TTC549 (cell line): ENCODE measurements around the gene FKBP2.

ENCODE experiments used
- FAIRE-seq: peaks from 2 replicates; lab custom pipeline; 2012; peaks lifted over from hg19 to GRCh38; lab: Jason Lieb, UNC

Gene FKBP2

GRCh38 chr11:64219755-64220154, 21.1 kb upstream of the FKBP2 start:
- FAIRE-seq = no peak

- FAIRE-seq = no peak
Observed at GRCh38 chr11:64220271-64220670, 20.6 kb upstream of the FKBP2 start.

- no peak for FAIRE-seq
Observed at GRCh38 chr11:64220798-64221197, 20.1 kb upstream of the FKBP2 start.

DNA sequence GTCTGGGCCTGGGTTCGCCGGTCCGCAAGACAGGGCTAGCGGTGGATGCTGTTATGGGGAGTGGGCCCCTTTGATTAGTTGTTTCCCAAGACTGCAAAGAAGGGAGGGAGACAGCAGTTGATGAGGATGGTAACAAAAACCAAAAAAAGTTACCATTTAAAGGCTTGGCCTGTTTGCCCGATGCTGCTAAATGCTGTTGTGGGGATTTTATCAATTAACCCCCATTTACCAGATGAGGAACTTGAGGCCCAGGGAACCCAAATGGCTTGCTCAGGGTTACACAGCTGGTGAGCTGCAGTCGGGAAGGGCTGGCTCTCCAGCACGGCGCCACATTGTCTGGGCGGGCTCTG, 18.3 kb upstream of the FKBP2 start:
- FAIRE-seq = no peak

DNA sequence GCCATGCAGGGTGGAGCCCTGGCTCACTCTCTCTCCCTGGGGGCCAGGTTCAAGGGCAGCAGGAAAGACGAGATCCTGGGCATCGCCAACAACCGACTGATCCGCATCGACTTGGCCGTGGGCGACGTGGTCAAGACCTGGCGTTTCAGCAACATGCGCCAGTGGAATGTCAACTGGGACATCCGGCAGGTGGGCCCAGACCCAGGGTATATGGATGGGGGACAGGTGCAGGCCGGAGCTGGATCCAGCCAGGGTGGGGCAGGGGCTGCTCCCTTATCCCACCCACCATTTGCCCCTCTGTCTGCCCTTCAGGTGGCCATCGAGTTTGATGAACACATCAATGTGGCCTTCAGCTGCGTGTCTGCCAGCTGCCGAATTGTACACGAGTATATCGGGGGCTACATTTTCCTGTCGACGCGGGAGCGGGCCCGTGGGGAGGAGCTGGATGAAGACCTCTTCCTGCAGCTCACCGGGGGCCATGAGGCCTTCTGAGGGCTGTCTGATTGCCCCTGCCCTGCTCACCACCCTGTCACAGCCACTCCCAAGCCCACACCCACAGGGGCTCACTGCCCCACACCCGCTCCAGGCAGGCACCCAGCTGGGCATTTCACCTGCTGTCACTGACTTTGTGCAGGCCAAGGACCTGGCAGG, 17.8 kb upstream of the FKBP2 start:
- FAIRE-seq = no peak

DNA sequence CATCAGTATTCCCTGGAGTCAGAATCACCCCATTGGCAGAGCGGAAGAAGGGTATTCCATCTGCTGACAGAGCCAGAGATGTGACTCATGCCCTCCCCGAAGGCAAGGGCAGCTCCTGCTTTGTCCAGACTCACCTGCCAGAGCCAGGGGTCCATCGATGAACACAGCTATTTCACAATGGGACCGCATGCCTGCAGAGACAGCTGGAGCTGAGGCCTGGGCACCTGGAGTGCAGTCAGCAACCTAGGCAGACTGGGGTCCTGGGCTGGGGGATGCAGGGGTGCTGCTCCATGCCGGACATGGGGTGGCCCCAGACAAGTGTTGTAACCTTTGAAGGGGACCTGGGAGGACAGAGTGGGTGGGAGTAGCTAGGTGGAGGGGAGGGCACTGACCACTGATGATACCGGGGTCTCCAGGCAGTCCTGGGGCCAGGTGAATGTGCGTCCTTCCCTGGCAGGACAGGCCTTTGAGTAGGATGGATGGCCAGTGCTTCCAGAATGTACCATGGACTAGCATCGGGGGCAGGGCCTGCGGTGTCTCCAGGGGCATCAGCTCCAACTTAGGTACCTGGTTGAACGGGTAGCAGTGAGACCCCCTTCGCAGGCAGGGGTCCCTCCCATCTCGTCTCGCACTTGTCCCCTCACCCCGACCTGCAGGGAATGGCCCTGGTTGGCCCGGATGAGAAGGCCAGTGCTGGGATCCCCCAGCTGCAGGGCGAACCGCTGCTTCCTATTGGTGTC, 16.6 kb upstream of the FKBP2 start:
- no peak for FAIRE-seq

DNA sequence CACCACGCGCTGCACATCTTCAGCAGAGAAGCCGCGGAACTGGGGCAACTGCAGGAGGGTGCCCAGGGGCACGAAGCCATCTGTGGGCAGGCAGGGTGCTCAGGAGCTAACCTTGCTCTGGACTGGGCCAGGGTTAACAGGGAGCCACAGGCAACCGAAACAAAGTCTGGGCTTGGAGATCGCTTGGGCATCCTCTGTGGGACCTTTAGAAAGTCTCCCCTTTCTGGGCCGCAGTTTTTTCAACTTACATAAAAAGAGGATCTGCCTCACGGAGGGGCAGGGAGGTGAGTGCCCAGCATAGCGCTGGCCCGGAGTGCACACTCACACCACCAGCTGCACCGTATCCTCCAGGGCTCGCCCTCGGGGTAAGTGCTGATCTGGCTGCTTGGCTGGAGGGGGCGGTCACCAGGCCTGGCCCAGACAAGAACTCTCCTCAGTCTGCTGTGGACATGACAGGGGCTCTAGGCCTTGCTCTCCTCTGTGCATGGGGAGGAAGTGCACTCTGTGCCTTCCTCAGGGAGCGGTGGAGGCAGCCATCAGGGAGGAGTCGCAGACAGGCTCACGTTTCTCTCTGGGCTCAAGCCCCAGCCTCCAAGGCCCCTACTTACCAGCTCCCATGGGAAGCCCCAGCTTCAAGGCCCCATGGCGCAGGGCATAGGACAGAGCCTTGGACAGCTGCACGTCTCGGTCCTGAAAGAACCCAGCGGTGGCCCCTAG, 15.8 kb upstream of the FKBP2 start:
- no peak for FAIRE-seq

GRCh38 chr11:64225608-64226506, 15.0 kb upstream of the FKBP2 start, which contains the start of the genes NUDT22 and TRPT1:
NUDT22 (plus strand) TSS chr11:64226274; CDS start chr11:64226653, 379 bp downstream.
TRPT1 (minus strand) TSS chr11:64226186; CDS start chr11:64225860, 326 bp downstream.
- no peak for FAIRE-seq

GRCh38 chr11:64226507-64227051, 14.3 kb upstream of the FKBP2 start:
- FAIRE-seq = no peak

DNA sequence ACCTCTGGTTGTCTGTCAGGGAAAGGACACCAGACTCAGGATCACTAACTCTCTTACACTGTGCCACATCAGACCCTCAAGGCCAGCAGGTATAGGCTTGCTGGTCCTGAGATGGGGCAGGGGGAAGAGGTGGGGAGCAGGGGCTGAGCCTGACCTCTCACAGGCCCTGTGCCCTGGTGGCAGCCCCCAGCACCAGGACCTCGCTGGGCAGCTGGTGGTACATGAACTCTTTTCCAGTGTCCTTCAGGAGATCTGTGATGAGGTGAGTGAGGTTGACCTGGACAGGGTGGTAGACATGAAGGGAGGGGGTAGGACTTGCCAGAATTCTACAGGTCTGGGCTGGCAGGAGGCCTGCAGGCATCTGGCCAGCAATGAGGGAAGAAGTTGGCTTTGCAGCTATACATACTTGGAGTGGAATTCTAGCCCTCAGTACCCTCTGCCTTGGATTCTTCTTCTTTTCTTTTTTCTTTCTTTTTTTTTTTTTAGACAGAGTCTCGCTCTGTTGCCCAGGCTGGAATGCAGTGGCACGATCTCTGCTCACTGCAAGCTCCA, 13.4 kb upstream of the FKBP2 start:
- no peak for FAIRE-seq

GRCh38 chr11:64229090-64229743, 11.7 kb upstream of the FKBP2 start:
- no peak for FAIRE-seq

- no peak for FAIRE-seq
Observed at GRCh38 chr11:64229744-64230170, 11.1 kb upstream of the FKBP2 start.

DNA sequence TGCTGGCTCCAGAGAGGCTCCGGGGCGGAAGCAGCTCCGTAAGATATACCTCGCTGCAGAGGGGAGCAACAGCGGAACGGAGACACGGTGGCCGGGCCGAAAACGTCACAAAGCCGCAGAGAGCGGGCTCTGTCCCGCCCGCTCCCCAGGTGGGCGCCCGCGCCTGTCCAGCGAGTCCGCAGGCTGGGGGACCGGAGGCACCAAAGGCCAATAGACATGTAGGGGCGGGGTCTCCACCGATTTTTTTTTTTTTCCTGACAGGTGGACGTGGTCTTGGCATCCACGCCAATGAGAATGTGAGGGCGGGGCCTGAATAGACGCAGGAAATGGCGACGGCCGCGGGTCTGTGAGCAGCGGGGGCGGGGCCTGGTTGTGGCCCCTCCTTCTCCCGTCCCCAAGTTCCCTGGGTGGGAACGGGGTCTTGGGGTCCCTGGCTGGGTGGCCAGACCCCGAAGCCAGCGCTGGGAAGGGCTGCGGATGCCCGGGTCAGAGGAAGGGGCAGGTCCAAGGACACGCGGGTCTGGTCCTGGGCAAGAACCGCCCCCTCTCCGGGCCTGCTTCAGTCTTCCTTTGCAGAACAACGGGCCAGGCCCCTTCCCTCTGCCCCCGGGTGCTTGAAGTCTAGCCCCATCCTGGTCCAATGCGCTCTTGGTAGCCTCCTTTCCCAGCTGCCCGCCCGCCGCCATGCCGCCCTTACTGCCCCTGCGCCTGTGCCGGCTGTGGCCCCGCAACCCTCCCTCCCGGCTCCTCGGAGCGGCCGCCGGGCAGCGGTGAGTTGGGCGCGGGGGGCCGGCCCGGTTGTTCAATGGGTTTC, 10.5 kb upstream of the FKBP2 start, which contains the start of gene DNAJC4:
DNAJC4 (plus strand) TSS at position 378 of the 814 bp plus-strand sequence; CDS start at position 685, 307 bp downstream.
- FAIRE-seq = no peak

- no peak for FAIRE-seq
Observed at GRCh38 chr11:64230985-64231365, 9.9 kb upstream of the FKBP2 start.

- FAIRE-seq = no peak
Observed at GRCh38 chr11:64231546-64231945, 9.3 kb upstream of the FKBP2 start.

- FAIRE-seq = no peak
Observed at GRCh38 chr11:64232182-64232966, 8.5 kb upstream of the FKBP2 start.

GRCh38 chr11:64232967-64233315, 8.0 kb upstream of the FKBP2 start:
- no peak for FAIRE-seq

DNA sequence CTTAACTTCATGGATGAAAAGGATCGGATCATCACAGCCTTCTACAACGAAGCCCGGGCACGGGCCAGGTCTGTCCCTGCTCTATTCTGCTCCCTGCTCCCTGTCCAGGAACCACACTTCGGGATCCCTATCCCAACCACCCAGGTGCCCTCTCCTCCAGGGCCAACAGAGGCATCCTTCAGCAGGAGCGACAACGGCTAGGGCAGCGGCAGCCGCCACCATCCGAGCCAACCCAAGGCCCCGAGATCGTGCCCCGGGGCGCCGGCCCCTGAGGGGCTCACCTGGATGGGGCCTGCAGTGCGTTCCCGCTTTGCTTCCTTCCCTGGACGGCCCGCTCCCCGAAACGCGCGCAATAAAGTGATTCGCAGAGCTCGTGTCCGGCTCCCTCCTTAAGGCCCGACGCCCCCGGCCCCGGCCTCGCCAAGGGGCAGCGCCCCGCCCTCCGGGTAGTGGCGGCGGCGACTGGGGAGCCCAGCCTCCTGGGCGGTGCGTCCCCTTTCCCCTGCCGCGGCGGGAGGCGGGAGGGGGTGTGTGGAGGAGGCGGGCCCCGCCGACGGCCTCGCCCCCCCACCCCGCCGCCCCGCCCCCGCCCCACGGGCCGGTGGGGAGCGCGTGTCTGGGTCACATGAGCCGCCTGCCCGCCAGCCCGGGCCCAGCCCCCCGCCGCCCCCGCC, 6.8 kb upstream of the FKBP2 start, which contains the start of gene VEGFB:
VEGFB (plus strand) TSS at position 672 of the 674 bp plus-strand sequence. CDS start 250 bp downstream, outside the sequence.
- no peak for FAIRE-seq
